Measurements from ENCODE around the gene FSTL5.

The FSTL5 gene

GRCh38 chr4:161577579-161578301, 586.1 kb downstream of the FSTL5 start:
- no peak overlapping the region for H3K4me3 ChIP-seq (ENCODE audit: low read depth, low read length)

GRCh38 chr4:161573836-161574235, 590.0 kb downstream of the FSTL5 start:
- TF ChIP-seq CTCF (IDR thresholded peaks at IDR 0.05; ENCODE audit: low read depth, low read length), result no peak

More at GRCh38 chr4:161577579-161578301, 586.1 kb downstream of the FSTL5 start:
- no peak for TF ChIP-seq CTCF (IDR thresholded peaks at IDR 0.05; ENCODE audit: low read depth, low read length)

GRCh38 chr4:161564230-161564834, 599.5 kb downstream of the FSTL5 start:
- no peak for TF ChIP-seq CTCF (IDR thresholded peaks at IDR 0.05; ENCODE audit: low read depth, low read length)
- no peak overlapping the region for H3K4me3 ChIP-seq (ENCODE audit: low read depth, low read length)

More at GRCh38 chr4:161573836-161574235, 590.0 kb downstream of the FSTL5 start:
- no peak overlapping the region for H3K4me3 ChIP-seq (ENCODE audit: low read depth, low read length)

- TF ChIP-seq CTCF (IDR thresholded peaks at IDR 0.05; ENCODE audit: low read depth, low read length), result no peak
- no peak overlapping the region for H3K4me3 ChIP-seq (ENCODE audit: low read depth, low read length)
Measured at GRCh38 chr4:161555689-161556660, 607.8 kb downstream of the FSTL5 start.

GRCh38 chr4:161554372-161554990, 609.3 kb downstream of the FSTL5 start:
- TF ChIP-seq CTCF (IDR thresholded peaks at IDR 0.05; ENCODE audit: low read depth, low read length), result no peak
- no peak overlapping the region for H3K4me3 ChIP-seq (ENCODE audit: low read depth, low read length)

GRCh38 chr4:161546902-161547301, 616.9 kb downstream of the FSTL5 start:
- no peak for TF ChIP-seq CTCF (IDR thresholded peaks at IDR 0.05; ENCODE audit: low read depth, low read length)
- no peak overlapping the region for H3K4me3 ChIP-seq (ENCODE audit: low read depth, low read length)

Measured in WI38 (cell line).